Embryonic facial prominence (tissue), 1 donor: ENCODE data around the gene ZBTB24.
A peak's percentile ranks its signal among the peaks of the same experiment; 100 is the strongest.

ENCODE experiments used
- DNase-seq: peaks from one replicate; pipeline ENCODE4 v3.0.0-alpha.2; 2016; ENCODE audit errors: extremely low spot score

ZBTB24 gene

DNA sequence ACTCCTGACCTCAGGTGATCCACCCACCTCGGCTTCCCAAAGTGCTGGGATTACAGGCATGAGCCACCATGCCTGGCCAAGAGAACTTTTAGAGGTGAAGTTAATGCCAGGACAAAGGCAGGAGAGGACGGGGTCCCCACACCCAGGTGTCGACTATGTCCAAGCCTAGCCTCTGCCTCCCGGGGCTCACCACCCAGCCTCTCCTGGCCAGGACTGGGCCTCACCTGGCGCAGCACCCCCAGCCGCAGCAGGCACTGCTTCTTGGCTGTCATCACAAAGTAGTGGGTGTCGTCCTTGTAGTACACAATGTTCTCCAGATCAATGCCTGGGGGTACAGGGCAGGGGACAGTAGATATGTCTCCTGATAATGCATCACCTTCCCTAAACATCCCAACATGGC, 31.6 kb downstream of the ZBTB24 start:
- no peak for DNase-seq

DNA sequence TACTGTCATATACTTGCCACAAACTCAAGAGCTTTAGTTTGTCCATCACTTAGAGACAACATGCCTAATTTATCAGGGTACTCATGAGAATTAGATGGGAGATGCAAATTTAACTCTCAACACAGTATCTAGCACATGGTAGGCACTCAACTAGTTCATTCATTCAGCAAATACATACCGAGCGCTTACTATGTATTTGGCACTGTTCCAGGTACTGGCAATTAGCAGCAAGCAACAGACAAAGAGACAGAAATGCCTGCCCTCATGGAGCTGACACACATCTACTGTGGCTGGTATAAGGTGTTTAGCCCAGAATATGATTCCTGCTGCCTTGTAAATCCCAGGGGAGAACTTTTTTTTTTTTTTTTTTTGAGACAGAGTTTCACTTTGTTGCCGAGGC, 32.2 kb downstream of the ZBTB24 start:
- no peak for DNase-seq

DNA sequence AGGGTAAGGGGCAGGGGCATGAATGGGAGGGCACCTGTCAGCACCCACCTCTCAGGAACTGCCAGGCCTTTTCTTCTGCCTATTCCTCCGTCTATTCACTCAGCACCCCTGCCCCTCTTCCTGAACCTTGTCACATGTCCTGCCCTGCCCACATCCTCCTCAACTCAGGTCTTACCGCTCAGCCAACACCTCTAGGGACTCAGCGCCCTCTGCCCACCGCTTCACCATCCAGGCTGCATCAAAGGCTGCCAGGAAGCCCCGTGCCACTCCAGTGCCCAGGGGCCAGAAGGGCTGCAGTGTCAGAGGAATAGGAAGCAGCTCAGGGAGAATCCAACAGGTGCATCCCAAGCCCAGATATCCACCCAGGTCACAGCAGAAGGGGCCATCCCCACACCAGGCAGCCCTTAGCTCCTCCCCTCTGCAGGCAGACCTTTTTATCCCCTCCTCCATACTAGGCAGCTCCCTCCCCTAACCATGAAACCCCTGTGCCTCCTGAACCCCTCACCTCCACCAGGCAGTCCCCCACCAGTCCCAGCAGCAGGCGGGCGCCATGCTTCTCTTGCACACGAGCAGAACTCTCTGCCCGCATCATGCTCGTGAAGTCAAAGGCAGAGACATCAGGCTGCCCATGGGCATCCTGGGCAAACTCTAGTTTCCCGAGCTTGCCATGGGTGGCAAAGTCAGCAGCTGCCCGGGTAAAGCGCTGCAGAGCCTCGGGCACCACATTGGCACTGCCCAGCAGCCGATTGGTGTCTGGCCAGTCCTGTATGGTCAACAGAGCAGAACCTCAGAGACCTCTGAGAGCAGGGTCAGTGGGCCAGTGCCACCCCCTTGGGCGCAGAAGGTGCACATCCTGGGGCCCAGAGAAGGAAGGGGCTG, 33.0 kb downstream of the ZBTB24 start:
- no peak for DNase-seq

DNA sequence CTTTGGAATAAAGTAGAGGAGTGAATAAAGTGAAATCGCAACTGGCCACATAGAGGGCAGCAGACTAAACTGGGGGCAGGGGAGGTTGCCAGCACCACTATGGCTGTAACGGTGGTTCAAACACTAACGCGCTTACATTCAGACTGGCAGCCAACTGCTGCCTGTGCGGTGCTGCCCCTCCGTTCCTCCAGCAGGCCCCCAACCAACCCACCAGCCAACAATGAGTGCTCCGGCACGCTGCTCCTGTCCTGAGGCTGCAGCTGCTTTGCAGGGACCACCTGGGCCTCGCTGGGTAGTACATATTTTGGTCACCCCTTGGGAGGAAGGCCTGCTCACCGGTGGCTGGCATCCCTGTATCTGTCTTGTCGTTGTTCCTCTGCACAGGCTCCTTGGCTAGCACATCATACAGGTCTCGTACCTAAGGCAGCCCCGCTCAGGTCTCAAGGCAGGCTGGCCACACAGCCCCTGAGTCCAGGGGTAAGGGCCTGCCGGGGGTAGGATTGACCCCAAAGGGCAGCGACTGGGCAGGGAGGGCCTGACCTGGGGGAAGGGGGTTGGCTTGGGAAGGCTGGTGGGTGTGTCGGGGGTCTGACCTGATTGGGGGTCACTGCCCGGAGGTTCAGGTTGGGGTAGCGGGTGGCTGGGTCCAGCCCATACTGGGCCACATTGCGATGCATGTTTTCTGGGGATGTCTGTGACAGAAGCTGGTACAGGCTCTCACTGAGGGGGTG, 33.8 kb downstream of the ZBTB24 start:
- no peak for DNase-seq

DNA sequence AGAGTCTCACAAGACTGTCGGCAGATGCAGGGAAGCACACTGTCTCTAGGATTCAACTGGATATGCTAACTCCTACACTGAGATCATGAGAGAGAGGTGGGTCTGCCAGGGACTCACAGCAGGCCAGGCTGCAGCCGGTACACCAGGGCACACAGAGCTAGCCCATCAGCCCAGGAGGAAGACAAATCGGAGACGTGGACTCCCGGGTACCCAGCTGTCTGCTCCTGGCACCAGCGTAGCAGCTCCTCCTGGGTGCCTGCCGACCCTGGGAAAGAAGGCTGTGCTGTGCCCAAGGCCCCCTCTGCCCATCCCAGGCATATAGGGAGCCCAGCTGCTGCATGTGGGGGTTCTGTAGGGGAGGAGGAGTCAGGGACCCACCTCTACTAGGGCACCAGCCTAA, 34.4 kb downstream of the ZBTB24 start:
- no peak for DNase-seq

DNA sequence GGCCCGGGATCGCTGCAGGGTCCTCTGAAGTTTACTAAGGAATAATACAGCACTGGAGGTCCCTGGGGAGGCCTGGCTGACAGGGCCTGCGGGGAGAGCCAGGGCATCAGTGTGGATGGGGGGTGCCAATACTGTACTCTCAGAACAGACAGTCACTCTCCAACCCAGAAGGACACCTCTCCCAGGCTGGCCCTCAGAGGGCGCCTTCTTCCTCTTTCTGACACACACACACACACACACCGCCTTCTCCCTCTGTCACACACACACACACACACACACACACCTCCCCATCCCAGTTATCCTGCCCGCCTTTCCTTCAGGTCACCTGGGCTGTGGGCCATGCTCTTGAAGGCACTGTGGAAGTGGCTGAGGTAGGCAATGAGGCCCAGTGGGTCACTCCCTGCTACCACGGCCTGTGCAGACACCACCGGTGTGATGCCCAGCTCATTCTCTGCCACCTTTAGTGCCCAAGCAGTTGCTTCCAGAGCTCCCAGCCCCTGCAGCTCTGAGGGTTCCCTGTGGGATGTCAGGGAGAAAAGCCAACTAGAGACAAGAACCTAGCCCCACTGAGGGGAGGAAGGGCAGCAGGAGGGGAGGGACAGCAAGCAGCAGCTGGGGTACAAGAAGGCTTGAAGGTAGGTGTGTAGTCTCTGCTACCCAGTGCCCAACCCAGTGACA, 35.0 kb downstream of the ZBTB24 start:
- no peak for DNase-seq

DNA sequence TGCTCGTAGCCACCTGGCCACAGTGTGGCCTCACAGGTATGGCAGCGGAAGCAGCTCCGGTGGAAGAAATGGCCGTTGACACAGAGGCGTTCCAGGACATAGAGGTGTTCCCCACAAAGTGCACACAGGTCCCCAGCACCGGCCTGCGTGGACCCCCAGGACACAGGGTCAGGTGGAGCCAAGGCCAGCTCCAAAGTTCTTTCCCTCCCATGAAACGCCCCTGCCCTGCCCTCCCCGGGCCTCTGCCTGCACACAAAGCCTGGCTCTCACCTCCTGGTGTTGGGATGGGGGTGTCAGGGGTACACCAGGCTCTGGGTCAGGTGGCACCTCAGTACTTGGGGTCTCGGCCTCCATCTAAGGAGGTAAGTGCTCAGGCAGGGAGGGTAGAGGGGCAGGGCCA, 35.9 kb downstream of the ZBTB24 start:
- no peak for DNase-seq

DNA sequence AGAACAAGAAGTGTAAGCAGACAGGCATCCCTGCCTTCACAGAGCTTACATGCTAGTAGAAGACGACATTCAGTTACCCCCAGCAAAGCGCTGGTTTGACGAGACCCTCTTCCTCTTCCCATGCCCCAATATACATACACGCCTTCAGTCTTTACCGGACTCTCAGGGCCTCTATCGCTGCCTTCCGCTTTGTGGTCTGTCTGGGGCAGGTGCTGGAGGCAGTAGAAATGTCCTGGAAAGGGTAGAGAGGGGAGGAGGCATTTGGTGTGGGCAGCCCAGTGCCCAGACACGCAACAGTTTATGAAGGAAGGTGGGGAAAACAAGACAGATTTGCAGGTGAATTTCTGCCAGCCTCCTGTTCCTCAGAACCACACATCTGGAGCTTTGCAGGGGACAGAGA, 36.5 kb downstream of the ZBTB24 start:
- DNase-seq: no peak

DNA sequence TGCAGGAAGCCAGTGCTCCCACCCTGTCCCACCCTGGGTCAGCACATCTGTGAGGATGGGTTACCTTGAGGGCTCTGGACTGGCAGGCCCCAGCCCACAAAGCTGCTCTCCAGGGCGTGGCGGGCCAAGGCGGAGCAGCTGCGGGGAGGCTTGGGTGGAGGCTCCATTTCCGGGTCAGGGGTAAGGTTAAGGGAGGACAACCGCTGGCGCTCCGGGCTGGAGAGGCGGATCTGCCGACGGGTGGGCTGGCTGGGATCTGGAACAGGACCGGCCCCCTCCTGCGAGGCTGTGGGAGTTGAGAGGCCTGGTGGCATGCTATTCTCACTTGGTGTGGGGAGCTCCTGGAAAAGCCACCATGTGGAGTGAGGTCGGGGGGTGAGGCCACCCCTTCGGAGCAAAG, 36.9 kb downstream of the ZBTB24 start:
- no peak for DNase-seq

DNA sequence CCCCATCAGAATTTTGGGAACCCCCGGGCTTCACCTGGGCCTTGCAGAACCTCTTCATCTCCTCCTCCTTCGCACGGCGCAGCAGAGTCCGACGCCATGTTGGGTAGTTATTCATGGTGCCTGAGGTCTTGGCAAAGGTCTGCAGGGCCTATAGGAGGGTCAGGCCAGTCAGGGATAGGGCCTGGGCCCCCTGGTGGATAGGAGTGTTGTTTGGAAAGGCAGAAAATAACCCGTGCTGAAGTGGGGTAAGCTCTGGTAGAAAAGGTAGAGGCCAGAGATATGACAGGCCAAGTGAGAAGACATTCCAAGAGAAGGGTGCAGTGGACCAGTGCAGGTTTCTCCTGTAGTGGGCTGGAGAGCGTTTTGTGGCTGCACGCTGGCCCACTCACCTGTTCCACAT, 37.6 kb downstream of the ZBTB24 start:
- DNase-seq: no peak

DNA sequence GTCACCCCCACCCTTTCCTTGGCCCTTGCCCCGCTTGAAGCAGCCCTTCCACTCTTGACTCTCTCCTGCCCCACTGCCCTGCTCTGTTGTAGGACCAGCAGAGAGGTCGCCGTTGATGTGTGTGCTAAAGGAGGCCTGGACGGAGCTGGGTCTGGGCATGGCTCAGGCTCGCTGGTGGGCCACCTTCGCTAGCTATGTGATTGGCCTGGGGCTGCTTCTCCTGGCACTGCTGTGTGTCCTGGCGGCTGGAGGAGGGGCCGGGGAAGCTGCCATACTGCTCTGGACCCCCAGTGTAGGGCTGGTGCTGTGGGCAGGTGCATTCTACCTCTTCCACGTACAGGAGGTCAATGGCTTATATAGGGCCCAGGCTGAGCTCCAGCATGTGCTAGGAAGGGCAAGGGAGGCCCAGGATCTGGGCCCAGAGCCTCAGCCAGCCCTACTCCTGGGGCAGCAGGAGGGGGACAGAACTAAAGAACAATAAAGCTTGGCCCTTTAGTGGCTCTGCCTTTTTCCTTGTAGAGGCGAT, 39.5 kb downstream of the ZBTB24 start:
- DNase-seq: no peak

DNA sequence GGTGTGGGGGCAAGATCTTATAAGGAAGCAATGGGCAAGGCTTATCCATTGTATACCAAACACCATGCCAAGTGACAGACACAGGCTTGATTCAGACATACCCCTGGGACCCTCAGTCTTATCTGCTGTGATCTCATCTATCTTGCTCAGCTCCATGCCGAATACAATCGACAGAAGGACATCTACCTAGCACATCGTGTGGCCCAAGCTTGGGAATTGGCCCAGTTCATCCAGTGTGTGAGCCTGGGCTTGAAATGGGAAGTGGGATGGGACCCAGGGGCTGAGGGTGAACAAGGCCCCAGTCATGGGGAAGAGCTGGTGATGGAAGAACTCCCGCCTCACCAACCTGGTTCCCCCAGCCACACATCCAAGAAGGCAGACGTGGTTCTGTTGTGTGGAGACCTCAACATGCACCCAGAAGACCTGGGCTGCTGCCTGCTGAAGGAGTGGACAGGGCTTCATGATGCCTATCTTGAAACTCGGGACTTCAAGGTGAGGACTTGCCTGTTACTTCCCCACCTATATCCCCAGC, 40.6 kb downstream of the ZBTB24 start:
- DNase-seq: no peak

DNA sequence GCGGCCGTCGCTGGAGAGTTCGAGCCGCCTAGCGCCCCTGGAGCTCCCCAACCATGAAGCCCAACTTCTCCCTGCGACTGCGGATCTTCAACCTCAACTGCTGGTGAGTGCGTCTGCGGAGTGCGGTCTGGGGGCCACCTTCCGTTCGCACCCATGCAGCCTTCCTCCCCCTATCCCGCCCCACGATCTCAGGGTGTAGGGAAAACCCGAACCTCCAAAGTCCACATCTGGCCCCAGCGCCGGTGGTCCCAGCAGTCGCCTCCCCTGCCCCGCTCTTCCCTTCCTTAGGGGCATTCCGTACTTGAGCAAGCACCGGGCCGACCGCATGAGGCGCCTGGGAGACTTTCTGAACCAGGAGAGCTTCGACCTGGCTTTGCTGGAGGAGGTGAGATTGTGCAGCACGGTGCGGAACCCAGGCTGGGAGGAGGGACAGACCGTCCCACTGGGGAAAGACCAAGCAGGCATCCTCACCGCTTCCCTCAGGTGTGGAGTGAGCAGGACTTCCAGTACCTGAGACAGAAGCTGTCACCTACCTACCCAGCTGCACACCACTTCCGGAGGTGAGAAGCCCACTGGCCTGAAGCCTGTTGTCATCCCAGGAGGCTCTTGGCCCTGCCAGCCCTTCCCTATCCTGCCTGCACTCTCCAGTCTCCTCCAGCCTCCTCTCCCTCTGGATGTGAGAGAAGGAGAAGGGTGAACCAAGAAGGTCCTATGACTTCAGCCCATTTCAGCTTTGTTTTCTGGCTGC, 41.8 kb downstream of the ZBTB24 start:
- no peak for DNase-seq

DNA sequence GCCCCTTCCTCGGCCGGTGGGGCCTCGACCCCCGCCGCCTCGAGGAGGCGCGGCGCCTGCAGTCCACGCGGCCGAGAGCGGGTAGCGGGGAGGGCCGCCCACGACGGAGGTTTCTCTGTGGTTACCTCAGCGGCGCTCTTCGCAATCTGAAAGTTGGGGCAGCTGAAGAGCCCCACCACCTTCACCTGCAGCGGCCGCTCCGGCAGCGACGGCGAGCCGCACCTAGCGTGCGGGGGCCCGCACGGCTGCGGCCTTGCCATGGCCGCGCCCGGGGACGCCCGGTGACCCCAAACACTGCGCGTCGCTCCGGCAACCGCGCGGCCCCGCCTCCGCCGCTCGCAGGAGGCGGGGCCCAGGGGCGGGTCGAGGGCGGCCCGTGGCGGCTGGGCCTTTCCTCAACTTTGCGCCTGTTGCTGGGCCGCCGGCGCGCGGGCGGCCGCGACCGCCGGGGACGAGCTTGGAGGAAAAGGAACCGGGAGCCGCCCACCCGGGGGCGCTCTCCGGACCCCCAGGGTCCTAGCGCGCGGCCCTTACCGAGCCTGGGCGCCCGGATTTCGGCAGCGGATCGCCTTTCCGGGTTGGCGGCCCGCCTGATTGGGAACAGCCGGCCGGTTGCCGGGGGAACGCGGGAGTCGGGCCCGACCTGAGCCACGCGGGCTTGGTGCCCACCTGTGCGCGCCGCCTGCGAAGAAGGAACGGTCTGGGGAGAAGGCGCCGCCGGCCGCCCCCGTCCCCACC, 42.5 kb downstream of the ZBTB24 start, which contains the start of the genes PPIL6 and SMPD2:
PPIL6 (minus strand) TSS at position 298 of the 738 bp plus-strand sequence; CDS start at position 260, 38 bp downstream.
SMPD2 (plus strand) TSS at position 394 of the 738 bp plus-strand sequence. CDS start 398 bp downstream, outside the sequence.
- DNase-seq: peak; percentile 71

DNA sequence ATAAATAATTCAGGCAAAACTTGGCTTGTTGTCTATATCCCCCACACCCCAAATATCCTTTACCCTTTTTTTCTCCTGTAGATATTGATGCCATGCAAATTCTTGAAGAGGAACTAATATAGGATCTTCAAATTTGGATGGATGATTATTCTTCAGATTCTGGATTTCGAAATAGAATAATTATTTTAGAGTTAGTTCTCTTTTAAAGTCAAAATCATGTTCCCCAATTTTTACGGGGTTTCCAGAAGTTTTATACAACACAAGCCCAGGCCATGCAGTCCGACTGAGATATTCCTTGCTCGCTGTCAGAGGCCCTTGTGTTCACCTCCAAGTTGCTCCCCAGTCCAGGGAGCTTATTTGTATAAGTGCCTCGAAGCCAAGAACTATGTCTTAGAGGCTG, 47.0 kb downstream of the ZBTB24 start:
- no peak for DNase-seq

DNA sequence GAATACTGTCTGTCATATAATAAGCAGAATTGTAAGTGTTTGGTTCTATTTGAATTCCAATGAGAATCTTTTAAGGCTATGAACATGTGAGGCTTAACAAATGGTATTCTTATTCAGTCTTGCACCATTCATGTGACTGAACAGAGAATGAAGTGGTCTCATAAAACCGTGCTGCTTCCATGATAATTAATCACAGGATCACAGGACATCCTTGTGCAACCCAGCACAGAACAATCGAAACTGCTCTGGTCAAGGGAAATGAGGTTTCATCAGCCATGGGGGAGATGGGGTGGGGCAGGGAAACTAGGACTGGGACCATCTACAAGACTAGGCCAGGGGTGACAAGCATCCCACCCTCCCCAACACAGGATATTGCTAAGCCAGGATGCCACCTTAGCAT, 48.6 kb downstream of the ZBTB24 start:
- DNase-seq: no peak

DNA sequence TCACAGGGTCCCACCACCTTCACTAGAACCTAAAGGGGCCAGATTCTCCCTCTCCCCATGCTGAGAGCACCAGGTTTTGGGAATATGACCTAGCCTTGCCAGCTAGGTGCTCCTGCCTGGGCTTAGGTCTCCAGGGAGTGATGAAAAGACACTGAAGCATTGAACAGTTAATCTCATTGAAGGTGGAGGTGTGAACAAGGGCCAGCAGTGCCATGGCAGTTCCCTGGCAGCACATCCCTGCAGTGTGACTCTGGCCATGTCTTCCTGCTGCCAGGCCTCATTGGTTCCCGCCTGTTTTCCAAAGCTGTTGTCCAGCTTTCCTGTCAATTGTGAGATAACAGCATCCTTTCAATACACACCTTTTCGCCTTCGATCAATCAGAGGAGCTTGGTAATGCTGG, 53.5 kb downstream of the ZBTB24 start:
- DNase-seq: no peak

DNA sequence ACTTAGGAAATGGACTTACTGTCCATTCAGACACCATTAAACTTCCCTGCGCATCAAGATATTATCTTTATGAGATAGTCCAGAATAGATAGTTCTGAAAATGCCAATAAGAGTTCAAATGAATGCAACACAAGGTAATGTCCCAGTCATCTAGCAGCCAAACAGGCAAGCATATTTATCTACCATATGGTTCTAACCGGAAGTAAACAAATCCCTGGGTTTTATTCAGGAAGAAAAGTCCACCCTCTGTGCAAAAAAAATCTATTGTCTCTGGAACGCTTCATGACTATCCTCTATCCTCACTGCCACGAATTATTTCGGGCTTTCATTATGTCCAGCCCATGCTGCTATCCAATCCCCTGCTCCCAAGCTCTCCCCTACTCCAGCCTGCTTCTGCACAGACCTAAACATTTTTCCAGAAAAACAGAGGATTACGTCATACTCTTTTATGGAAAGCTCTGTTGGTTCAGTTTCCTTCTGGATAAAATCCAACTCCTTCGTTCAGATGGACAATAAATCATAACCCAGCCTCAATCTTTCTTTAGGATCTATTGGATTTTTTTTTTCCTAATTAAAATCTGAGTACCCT, 54.0 kb downstream of the ZBTB24 start:
- DNase-seq: peak; percentile 36

DNA sequence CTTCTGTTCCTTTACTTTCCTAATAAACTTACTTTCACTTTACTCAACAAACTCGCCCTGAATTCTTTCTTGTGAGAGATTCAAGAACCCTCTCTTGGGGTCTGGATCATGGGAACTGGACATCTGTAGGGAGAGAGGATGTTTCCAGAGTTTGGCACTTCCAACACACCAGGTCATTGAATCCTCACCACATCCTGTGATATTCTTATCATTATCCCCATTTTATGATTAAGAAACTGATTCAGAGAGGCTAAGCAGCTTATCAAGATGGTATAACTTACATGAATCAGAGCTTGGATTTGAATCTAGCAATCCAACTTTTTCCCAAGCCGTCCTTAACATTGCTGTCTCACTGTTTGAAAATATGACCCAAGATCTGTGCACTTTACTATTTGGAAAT, 58.1 kb downstream of the ZBTB24 start:
- no peak for DNase-seq

DNA sequence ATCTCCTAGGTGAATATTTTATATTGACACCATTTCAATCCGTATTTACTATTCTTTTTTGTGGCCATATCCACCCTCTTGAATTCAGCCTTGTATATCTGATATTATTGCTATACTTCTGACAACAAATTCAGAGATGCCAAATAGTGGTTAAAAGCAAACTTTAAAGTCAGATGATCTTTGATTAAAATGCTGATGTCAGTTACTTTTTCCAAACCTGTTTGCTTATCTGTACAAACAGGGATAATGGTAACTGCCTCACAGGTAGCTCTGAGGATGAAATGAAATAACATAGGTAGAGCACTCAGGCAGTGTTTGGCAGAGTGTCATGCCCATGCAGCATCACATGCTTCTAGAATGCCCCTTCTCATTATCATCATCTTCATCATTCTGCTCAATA, 61.8 kb downstream of the ZBTB24 start:
- DNase-seq: no peak
